HS-5 (cell line): ENCODE measurements around the gene CWF19L1.
"Not testable (repeated sequence)": the region's sequence is repeated elsewhere in the genome, so short reads cannot be mapped to it uniquely, and the experiment has no call there.

Experiments
- DNase-seq: peaks from one replicate; pipeline ENCODE4 v3.0.0-alpha.2; 2012; ENCODE audit warnings: low read depth

The CWF19L1 gene

DNA sequence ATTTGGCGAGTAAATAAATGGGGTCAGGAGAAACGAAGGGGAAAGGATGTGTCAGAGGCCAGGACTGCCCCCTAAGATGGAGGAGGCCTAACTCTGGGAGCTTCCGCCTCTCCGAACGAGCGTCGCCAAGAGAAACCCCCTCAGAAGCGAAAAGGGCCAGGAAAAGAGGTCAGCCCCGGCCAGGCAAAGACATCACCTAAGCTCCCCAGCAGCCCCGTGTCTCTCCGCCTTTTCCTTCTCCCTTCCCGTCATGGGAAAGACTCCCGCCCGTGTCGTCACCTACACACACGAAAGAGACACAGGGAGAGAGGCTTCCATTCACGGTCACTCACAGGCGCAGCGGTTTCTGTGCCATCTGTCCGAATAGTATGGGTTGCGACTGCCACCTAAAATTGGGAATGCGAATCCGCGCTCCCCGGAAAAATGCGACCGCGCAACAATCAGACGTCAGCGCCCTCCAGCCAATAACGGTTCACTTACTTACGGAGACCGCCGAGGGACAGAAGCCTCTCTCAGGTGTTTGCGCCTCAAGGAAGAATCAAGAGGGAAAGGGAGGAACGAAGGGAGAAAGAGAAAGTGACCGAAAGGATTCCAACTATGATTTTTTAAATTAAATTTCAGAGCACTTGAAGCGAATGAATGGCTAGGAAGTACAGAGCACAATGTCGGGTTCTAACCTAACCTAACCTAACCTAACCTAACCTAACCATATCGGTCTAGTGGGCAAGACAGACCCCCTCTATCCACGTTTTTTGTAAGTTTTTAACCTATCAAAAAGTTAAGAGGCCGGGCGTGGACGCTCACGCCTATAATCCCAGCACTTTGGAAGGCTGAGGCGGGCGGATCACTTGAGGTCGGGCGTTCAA lies at the start of gene CWF19L1:
CWF19L1 (minus strand) TSS at position 400 of the 866 bp plus-strand sequence; CDS start at position 355, 45 bp downstream.
- peak; percentile 58 for DNase-seq

DNA sequence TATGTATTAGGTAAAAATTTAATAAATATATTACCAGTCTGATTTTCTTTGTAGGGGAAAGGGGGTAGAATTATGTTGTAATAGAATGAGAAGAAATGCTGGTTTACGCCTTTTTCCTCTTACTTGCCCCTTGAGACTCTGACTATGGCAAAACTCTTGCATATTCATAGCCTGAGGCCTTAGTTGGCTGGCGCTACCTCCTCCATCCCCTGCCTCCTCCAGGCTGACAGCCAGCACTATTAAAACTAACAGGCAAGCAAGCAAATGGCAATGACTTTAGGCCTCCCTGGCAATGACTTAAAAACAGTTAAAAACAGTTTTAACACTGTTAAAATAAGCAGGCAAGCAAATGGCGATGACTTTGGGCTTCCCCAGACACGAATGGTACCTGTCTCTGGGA lies 48.2 kb upstream of the CWF19L1 start:
- no peak for DNase-seq

DNA sequence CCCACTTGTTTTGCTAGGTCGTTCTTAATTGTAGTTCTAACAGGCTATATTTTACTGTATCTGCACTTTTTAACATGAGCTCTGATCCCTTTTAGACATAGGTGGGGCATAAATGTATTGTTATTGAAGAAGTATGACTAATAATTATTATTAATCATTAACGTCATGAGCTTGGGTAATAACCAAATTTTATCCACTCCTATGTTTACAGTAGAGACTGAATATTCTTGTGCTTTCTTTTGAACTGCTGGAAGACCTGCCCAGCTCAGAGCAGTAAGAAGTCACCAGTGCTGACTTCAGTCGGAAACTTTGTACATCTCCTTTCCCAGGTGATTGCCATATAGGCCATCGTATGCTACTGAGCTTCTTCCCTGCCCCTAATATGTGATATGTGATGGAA lies 43.9 kb upstream of the CWF19L1 start:
- no peak for DNase-seq

DNA sequence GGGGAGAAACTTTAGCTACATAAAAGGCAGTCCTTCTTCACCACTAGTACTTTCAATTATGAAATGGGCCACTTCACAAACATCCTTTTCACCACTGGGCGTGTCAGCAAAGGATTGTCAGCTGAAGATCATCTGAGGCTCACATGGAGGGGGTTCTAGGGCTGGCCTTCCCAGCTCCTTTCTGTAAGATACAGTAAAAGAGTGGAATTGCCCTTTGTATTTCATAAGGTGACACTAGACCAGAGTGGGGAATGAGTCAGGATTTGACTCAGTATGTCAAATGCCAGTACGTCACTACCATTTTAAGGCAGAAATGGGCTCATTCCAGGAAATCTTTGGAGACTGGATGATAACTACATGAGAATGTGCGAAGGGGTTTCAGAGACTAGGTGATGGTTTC lies 40.2 kb upstream of the CWF19L1 start:
- peak; percentile 22 for DNase-seq

DNA sequence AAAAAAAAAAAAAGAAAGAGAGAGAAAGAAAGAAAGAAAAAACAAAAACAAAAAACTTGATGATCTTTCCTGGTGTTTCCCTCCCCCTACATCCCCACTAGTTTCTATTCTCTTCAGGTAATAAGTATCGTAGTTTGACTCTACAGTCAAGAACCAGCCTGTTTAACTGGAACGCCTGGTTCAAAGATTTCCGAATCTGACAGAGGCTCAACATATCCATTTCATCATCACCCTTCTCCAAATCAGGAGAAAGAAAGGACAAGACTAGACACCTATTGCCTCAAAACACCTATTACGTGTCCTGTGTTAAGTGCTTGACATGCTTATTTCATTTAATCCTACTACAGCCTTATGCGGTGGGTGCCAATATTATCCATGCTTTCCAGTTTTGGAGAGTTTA lies 39.4 kb upstream of the CWF19L1 start:
- no peak for DNase-seq

DNA sequence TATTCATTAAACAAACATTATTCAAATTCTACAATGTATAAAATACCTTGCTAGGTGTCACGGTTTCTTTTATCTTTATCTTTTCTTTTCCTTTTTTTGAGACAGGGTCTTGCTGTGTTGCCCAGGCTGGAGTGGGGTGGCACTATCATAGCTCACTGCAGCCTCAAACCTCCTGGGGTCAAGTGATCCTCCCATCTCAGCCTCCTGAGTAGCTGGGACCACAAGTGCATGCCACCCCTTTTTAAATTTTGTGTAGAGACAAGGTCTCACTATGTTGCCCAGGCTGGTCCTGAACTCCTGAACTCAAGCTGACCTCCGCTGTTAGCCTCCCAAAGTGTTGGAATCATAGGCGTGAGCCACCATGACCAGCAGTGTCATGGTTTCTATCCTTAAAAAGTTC lies 37.0 kb upstream of the CWF19L1 start:
- DNase-seq = no peak

DNA sequence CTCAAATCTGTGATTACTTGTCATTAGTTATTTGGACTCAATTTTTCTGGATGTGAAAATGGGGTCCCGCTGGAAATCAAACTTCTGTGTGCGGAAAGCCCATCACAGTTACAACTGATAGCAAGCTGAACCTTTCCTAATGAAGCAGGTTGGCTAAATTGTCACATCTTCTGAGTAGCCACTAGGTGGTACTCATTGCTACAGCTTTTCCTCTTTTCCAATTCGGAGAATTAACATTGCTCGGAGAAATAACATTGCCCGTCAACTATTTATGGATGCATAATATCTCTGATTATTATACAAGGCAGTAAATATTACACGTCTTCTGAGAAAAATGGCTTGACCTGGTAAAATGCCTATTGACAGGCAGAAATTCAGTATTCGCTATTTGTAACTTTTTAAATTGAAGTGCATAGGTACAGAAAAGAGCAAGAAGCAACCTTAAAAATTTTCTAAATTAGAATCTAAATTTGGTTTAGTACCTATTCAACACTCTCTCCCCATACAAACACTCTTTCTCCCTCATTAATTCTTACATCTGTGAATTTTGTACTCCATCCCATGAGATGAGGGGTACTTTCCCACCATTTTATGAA lies 36.4 kb upstream of the CWF19L1 start:
- no peak for DNase-seq

DNA sequence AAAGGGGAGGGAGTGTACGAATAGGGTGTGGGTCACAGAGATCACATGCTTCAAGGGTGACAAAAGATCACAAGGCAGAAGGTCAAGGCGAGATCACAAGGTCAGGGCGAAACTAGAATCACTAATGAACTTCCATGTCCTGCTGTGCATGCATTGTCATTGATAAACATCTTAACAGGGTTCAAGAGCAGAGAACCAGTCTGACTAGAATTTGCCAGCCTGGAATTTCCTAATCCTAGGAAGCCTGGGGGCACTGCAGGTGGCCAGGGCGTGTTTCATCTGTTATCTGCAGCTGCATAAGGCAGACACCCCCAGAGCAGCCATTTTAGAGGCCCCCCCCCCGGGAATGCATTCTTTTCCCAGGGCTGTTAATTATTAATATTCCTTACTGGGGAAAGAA lies 33.7 kb upstream of the CWF19L1 start:
- not testable (repeated sequence) for DNase-seq

DNA sequence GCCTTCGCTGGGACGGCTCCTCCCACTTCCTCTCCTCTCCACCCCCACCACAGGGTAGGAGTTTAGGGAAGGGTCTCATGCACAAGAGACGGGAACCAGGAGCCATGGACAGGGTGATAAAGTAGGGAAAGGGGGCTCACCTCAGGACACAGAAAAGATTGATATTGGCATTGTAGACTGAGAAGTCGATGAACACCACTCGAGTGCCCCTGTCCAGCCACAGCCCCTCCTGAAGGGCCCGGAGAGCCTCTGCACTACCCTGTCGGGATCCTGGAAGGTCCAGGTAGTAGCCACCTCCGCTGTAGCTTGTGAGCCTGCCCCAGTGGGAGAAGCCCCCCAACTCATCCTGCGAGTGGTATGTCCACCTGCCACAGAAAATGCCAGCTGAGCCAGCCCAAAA lies 29.8 kb upstream of the CWF19L1 start:
- DNase-seq = no peak

DNA sequence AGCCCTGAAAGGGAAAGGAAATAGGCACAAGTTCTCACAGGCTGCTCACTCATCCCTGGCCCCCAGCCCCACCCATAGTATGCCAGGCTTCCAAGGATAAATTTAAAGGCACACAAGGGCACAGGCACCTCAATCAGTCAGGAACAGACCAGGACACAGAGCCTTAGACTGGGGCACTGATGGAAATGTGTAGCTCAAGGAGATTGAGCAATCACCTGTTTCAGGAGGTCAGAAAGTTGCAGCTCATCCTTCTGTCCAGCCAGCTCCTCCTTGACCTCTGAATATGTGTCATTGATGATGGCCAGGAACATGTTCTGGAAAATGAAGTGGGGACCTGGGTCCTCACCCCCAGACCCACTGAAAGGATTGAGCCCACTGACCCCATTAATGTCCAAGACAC lies 25.6 kb upstream of the CWF19L1 start:
- DNase-seq = no peak

DNA sequence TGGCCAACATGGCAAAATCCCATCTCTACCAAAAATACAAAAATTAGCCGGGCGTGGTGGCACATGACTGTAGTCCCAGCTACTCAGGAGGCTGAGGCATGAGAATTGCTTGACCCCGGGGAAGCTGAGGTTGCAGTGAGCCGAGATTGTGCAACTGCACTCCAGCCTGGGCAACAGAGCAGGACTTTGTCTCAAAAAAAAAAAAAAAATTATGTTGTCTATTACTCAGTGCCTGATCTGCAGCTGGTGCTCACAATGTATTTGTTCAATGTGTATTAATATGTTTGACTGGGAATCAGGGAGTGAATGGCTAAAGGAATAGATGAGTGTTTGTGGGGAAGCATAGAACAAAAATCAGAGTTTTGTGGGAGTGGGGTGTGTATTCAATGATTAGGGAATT lies 24.9 kb upstream of the CWF19L1 start:
- DNase-seq = not testable (repeated sequence)

DNA sequence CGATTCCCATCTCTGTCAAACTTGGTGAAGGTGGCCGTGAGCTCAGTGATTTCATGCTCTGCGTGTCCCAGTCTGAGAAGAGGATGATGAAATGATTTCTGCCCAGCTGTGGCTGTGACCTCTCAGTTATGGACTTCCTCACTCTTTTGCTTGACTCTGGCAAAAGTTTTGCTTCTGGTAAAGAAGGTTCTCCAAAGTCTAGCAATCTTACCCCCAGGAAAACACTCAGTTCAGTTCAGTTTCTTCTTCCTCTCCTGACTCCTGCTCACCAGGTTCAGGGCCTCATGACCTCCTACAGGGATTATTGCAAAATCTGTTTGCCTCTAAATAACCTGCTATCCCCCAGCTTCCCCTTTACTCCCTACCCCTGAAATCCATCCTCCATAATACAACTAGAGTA lies 23.9 kb upstream of the CWF19L1 start:
- no peak for DNase-seq

DNA sequence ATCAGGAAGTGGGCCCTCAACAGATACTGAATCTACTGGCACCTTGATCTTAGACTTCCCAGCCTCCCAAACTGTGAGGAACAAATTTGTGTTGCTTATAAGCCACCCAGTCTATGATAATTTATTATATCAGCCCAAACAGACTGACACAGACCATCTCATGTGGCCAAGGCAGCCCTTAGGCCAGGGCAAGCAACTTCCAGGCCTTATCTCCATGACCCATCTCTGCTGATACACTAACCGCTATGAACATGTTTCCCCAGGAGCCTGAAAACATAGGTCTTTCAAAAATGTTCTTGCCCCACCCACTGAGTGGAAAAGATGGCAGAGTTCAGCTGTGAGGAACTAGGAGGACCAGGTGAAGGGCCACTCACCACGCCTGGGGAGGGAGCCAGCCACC lies 22.2 kb upstream of the CWF19L1 start:
- no peak for DNase-seq

DNA sequence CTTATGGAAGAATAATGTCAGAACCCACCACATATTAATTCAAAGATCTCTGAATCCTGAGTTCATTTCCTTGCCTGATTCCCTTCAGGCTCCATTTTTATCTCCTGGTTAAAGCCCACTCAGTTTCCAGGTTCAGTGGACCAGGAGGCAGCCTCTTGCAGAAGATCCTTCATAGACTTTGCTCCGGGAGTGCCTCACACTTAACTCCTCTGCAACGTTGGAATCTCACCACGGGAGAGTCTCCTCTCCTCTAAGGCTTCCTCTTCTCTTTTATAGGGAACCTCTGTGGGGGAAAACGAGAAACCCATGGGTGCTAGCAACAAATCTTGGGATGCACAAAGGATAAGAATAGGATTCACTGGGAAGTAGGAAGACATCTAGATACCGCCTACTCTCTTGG lies 20.8 kb upstream of the CWF19L1 start:
- no peak for DNase-seq

DNA sequence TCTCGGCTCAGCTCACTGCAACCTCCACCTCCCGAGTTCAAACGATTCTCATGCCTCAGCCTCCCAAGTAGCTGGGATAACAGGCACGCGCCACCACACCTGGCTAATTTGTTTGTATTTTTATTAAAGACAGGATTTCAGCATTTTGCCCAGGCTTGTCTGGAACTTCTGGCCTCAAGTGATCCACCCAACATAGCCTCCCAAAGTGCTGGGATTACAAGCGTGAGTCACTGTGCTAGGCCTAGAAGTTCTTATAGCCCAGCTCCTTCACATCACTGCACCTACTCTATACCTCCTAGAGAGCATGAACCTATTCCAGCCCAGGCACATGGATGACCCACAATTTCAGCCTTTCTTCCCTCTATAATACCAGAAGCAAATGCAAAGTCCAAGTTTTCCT lies 20.3 kb upstream of the CWF19L1 start:
- no peak for DNase-seq

DNA sequence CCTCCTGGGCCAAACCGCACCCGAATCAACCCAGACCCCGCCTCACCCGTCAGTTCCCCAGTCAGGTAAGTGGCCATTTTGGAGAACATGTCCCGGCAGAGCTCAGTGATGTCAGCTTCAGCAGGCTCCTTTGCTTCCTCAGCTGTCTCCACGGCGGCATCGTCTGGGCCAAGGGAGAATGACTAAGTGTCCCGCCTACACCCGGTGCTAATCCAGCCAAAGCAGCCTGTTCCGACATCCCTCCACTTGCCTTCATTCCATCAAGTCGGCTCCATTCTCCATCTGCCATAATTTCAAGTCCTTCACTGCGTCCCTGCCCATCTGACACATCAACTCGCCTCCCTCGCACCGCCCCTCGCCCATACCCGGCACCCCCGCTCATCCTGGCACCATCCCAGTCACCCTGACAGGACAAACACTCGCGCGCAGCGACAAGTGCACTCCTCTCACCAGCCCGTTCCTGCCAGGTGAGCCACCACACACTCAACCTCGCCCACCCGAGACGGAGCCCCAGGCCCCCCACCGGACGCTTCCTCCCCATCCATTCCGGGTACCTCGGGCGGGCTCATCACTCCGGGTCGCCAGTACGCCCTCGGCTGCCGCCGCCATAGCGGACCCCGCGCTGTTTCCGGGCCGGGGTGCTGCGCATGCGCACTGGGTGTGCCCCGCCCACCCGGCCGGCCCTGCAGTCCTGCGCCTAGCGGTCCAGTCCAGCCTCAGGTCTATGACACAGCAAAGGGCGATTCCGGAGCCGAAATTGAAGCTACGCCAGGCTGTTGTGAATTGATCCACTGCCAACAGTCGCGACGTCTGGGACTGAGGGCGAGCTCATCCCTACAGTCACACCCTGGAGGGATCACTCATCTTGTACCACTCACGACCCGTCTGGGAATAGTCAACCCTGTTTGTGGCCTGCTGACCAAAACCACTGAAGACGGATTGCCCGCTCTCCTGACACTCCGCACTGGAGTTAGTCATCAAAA lies 18.9 kb upstream of the CWF19L1 start, which contains the start of gene BLOC1S2:
BLOC1S2 (minus strand) TSS at position 630 of the 983 bp plus-strand sequence; CDS start at position 609, 21 bp downstream.
- DNase-seq = peak; percentile 65

DNA sequence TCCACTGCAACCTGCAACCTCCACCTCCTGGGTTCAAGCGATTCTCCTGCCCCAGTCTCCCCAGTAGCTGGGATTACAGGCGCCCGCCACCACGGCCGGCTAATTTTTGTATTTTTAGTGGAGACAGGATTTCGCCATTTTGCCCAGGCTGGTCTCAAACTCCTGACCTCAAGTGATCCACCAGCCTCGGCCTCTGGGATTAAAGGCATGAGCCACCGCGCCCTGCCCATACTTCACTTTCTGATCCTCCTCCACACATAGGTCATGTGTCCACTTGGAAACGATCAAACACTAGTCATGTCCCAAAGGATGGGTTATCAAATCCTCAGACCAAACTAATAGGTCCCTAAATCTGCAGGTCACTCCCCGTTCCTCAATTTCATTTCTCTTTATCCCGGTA lies 17.9 kb upstream of the CWF19L1 start:
- DNase-seq = not testable (repeated sequence)

DNA sequence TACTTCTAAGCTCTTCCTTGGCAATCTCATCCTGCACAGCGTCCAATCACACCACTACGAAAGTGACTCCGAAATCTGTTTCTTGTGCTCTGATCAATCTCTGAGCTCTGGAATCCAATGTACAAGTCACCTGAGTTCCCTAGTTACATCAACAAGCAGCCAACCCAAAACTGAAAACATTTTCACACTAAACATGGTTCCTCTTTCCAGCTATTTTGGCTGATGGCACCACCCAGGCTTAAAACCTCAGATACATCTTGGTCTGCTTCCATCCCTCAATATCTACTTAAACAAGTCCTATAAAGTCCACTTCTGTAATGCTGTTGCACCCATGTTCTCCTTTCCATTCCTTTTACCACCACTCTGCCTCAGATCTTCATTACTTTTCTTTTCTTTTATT lies 15.5 kb upstream of the CWF19L1 start:
- no peak for DNase-seq

DNA sequence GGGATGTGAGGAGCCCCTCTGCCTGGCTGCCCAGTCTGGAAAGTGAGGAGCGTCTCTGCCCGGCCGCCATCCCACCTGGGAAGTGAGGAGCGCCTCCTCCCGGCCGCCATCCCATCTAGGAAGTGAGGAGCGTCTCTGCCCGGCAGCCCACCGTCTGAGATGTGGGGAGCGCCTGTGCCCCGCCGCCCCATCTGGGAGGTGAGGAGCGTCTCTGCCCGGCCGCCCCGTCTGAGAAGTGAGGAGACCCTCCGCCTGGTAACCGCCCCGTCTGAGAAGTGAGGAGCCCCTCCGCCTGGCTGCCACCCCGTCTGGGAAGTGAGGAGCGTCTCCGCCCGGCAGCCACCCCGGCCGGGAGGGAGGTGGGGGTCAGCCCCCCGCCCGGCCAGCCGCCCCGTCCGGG lies 9.5 kb upstream of the CWF19L1 start:
- not testable (repeated sequence) for DNase-seq

DNA sequence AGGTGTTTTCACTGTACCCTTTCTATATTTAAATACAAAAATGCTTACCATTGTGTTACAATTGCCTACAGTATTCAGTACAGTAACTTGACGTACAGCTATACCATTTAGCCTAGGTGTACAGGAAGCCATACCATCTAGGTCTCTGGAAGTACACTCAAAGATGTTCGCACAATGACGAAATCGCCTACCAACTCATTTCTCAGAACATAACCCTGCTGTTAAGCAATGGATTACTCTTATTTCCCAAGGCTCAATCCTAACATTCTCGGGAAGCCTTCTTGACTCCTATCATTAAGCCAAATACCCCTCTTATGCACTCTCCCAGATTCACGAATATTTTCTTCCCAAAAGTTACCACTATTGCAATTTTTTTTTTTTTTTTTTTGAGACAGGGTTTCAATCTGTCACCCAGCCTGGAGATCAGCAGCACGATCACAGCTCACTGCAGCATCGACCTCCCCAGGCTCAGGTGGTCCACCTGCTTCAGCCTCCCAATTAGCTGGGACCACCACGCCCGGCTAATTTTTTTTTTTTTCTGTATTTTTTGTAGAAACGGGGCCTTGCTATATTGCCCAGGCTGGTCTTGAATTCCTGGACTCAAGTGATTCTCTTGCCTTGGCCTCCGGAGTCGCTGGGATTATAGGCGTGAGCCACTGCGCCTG lies 1.5 kb downstream of the CWF19L1 start:
- DNase-seq = no peak

DNA sequence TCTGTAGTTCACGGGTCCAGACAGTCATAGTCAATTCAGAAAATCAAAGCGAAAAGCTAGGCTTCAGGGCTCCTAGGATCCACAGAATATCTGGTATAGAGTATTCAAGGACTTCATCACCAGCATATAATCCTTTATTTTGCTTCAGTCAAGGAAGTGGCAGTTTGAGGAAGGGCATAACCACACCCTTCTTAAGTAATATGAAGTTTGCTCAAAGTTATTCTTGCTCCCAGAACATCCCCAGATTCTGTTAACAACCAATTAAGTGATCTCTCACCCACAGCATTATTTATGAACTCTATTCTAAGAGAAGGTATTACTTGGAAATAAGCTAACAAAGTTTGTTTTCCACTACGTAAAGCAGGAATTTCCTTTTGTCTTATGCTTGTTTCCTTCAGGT lies 13.2 kb downstream of the CWF19L1 start:
- DNase-seq = no peak

DNA sequence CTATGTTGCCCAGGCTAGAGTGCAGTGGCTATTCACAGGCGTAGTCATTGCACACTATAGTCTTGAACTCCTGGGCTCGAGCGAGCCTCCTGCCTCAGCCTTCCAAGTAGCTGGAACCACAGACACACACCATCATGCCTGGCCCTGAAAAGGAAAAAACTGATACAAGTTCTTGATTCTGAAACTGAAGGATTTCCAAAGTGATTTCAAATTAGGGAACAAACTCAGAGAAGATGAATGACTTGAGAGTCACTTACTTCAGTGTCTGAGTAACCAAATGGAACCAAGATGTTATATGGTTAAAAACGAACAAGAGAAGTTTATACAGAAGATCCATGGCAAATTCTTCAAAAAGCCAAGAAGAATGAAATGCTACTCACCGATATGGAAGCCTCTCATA lies 14.4 kb downstream of the CWF19L1 start:
- no peak for DNase-seq
